Mammary epithelial cell (primary cell): Measurements from ENCODE around the gene SPATA31C1.

ENCODE experiments used
- EZH2 ChIP-seq: IDR thresholded peaks from 2 replicates; pipeline ENCODE4 v1.6.1; 2012; ENCODE audit warnings: low read length, inconsistent platforms, borderline replicate concordance
- TF ChIP-seq, protein P1 (sequence below), 2 donors: IDR thresholded peaks in 1 of 2; conservative IDR thresholded peaks in 1 of 2; 2 replicates each; pipeline ENCODE4 v1.5.1; 2011 to 2012; ENCODE audit warnings: inconsistent platforms in 2 of 2, low read length in 2 of 2, mild to moderate bottlenecking in 2 of 2, control low read depth in 1 of 2, low read depth in 1 of 2; ENCODE audit not compliant: insufficient read depth in 1 of 2; ENCODE audit errors: extremely low read depth in 1 of 2

DNA sequence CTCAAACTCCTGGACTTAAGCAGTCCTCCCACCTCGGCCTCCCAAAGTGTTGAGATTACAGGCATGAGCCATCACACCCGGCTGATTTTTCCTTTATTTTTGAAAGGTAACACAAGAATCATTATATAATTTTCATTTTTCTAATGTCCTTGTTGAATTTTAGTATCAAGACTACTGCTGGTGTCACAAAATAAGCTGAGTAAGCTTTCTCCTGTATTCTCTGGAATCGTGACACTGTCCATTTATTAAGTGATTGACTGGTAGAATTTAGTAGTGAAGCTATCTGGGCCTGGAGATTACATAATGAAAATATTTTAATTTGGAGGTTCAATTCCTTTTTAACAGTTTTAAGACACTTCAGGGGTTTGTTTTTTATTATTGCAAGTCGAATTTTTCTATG, 47.1 kb downstream of the SPATA31C1 start:
- TF ChIP-seq, protein P1, sequence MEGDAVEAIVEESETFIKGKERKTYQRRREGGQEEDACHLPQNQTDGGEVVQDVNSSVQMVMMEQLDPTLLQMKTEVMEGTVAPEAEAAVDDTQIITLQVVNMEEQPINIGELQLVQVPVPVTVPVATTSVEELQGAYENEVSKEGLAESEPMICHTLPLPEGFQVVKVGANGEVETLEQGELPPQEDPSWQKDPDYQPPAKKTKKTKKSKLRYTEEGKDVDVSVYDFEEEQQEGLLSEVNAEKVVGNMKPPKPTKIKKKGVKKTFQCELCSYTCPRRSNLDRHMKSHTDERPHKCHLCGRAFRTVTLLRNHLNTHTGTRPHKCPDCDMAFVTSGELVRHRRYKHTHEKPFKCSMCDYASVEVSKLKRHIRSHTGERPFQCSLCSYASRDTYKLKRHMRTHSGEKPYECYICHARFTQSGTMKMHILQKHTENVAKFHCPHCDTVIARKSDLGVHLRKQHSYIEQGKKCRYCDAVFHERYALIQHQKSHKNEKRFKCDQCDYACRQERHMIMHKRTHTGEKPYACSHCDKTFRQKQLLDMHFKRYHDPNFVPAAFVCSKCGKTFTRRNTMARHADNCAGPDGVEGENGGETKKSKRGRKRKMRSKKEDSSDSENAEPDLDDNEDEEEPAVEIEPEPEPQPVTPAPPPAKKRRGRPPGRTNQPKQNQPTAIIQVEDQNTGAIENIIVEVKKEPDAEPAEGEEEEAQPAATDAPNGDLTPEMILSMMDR (conservative IDR thresholded peaks at IDR 0.05 in 1 of 2, IDR thresholded peaks at IDR 0.05 in 1 of 2; ENCODE audit: extremely low read depth in 1 of 2, insufficient read depth in 1 of 2, low read depth in 1 of 2, low read length in 2 of 2), result no peak
- TF ChIP-seq EZH2, result no peak
